ENCODE measurements around the gene NOTCH4.

The NOTCH4 gene

DNA sequence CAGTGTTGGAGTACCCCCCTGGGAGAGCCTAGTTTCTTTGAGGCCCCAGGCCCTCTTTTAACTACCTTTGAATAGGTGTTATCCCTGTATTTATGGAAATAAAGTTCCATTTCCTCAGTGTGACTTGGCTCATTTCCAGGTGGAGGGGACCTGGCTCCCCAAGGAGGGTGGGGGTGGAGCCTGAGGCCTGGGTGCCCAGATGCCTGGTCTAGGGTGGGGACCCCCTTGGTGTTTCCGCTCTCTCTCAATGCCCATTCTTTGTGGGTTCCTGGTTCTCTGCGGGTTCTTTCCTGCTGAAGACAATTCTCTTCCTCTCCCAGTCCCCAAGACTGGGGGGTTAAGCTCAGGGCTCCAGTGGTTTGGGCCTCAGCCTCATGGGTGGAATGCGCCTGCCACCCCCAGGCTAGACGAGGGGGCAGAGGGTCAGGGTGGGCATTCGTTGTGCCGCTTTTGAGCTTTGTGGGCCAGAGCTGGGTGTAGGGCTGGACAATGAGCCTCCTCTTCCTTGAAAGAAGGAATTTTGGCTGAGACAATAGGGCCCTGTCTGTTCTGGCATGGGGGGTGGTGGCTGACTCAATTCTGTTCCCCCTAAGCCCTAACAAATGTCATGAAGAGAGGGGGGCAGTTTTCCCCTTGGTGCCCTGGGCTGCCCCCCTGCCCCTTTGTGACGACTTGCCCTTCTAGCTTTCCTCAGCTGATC, 60.2 kb downstream of the NOTCH4 start:
- ATAC-seq (no peak), DNase-seq (no peak)

DNA sequence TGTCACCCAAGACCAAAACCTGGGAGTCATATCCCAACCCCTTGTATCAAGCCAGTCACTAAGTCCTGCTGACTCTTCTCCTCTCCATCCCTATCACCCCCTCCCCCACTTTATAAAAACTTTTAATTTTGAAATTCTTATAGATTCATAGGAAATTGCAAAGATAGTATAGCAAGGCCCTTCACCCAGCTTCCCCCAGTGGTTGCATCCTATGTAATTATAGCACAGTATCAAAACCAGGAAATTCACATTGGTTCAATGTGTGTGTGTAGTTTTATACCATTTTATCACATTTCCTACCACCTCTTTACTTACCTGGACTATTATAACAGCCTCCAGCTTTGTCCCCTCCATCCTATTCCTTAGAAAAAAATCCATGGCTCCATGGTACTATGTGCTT, 65.8 kb downstream of the NOTCH4 start:
- DNase-seq (no peak), ATAC-seq (no peak)

DNA sequence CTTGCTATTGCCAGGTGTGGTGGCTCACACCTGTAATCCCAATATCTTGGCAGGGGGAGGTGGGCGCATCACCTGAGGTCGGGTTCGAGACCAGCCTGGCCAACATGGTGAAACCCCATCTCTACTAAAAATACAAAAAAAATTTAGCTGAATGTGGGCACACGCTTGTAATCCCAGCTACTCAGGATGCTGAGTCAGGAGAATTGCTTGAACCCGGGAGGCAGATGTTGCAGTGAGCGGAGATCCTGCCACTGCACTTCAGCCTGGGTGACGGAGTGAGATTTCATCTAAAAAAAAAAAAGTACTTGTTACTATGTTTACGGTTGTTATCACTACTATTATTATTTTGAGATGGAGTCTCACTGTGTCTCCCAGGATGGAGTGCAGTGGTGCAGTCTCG, 67.0 kb downstream of the NOTCH4 start:
- ATAC-seq (no peak), DNase-seq (no peak)

DNA sequence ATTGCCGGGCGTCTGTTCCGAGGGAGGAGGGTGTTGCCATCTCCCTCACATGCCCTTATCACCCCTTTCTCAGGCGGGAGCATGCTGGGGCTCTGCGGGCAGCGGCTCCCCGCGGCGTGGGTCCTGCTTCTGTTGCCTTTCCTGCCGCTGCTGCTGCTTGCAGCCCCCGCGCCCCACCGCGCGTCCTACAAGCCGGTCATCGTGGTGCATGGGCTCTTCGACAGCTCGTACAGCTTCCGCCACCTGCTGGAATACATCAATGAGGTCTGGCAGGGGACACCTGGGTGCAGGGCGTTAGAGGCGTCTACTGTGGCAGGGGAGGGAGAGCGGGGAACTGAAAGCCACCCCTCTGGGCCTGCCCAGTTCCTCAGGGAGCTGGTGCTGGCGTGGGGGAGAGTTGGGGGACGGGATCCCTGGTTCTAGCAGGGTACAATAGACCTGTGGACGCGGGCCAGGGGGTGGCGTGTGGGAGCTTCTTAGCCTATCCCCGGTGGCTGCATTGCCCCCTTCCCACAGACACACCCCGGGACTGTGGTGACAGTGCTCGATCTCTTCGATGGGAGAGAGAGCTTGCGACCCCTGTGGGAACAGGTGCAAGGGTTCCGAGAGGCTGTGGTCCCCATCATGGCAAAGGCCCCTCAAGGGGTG, 69.2 kb downstream of the NOTCH4 start:
- peak; percentile 62 for ATAC-seq
- DNase-seq, result peak; percentile 62

DNA sequence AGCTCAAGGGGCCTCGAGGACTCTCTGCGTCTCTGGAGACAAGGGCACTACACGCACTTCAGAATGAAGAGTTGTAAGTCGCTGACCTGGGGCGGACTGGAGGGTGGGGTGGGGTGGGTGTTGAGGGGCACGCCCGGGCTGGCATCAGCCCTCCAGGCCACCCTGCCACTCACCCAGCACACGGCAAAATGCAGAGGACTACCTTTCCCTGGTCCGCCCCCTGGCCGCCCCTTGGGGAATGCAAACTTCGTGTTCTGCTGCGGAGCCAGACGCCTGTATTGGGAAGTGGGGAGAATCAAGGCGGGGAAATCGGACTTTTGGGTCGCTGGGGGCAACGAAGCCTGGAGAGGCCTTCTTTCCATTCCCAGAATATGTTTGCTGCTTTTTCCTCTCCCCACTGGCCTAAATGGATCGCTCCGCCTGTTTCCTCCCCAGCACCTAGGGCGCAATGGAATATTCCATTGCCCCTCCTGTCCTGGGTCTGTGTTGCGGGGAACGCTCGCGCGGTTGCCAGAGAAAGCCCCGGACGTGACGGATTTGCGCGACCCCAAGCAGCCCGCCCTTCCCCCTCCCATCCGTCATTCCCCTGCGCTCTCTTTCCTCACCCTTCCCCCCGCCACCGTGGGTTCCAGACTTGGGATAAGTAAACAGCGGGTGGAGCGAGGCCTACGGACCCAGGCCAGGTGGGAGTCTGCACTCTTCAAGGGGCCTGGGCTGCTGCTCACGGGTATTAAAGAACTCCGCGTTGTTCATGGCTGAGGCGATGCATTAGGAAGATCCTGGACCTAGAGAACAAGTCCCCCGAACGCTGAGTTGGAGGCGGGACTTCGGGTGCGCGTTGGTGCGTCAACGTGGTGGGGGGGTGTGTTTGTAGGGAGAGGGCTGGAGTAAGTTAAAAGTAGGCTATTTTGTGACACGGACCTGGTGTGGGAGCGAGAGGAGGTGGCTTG, 70.0 kb downstream of the NOTCH4 start, which contains the start of gene PPT2:
Gene PPT2, plus strand, starts transcription at position 578 of the 950 bp plus-strand sequence. CDS start 454 bp downstream, outside the sequence.
- ATAC-seq (peak; percentile 89), DNase-seq (peak; percentile 91)

DNA sequence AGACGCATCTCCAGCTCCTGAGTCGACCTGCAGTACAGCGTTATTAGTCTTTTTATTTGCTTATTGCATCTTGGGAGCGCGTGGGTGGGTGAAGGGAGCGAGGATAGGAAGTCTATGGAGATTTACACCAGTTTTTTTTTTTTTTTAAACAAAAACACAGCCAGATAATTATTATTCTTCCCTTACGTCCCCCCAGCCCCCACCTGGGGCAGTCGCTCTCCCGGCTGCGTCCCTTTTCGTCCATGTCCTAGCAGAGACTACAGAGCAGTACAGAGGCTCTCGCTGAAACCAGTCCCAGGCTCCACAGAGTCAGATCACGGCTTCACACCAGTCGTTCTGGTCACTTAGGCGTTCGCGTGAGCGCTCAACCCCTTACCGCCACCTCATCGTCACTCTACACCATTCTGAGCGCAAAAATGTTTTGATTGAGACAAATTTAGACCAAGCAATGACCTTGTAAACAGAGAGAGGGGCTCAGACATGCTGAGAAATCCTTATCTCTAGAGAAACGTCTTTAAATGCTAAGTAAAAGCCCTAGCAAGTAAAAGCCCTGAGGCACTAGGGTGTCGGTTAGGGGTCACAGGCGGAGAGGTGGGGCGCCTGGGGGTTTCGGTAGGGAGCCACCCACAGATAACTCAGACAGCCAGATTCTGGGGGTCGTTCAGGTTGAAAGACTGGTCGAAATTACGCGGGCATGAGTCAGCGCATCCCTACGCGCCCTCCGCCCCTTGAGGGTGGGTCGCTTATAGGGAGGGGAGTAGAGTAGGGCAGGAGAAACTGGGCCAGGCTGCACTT, 70.9 kb downstream of the NOTCH4 start:
- ATAC-seq (no peak), DNase-seq (peak; percentile 26)

DNA sequence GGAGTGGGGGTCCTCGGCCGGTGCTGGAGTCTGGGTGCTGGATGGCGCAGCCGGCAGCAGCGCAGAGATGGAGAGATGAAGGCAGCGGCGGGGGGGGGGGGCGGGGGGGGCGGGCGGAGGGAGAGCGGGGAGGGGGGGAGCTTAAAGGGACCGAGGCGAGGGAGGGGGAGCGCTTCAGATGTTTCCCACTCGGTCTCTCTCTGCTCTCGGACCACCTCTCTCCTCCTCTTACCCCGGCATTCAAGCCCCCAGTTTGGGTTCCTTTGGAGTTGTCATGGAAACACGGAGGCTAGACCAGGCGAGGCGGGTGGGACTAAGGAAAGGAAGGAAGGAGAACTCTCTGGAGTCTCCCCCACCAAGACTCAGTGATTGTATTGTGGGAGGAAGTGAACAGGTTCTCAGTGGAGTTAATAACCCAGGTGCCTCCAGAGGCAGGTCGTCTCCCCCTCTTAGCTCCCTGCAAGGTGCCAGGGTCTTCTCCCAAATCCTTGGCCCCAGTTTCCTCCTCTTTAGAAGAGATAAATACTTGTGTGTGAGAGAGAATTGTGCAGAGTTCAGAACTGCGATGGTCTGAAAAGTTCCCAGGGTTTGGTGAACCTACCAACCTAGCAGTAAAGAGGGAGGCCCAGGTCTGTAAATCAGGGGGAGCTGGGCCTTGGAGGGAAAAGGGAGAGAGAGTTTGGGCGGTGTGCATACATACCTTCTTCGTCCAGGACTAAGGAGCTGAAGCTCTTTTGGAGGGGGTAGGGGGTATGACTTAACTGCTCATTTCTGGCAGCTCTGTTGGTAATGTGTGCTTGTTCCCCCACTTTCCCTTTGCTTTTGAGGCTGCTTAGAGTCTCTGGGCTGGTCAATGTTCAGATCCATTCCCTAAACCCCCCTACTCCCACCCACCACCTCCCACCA, 71.8 kb downstream of the NOTCH4 start, which contains the start of gene PRRT1:
Gene PRRT1, minus strand, starts transcription at position 77 of the 906 bp plus-strand sequence. CDS start 112 bp downstream, outside the sequence.
- no peak for DNase-seq

DNA sequence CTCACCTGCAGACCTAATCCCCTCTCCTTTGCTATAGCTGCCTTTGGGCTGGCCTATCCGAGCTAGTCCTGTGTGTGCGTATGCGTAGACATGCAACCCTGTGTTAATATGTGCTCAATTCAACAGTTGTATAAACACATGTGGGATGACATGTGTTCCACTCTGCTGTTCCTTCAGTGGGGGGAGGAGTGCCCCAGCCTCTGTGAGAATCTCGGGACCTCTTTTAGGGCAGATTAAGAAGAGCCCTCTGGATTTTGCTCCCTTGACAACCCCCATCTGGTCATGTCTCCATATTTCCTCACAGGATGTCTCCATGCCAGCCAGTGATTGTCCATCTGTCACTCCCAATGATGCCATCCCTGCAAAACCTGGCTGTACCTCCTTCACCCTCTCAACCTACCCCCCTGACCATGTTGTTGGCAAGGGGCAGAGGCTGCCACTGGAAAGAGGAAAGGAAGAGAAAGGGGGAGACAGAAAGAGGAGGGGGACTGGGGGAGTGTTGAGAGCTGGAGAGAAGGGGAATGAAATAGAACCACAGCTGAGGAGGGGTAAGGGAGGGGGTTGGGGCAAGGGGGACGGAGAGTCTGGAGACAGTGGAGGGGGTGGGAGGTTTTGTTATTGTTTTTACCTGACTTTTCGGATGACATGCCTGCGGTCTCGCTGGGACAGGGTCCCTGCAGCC, 72.5 kb downstream of the NOTCH4 start:
- ATAC-seq (no peak), DNase-seq (no peak)

More for the DNA sequence above, 71.8 kb downstream of the NOTCH4 start, which contains the start of gene PRRT1:
- no peak for ATAC-seq

DNA sequence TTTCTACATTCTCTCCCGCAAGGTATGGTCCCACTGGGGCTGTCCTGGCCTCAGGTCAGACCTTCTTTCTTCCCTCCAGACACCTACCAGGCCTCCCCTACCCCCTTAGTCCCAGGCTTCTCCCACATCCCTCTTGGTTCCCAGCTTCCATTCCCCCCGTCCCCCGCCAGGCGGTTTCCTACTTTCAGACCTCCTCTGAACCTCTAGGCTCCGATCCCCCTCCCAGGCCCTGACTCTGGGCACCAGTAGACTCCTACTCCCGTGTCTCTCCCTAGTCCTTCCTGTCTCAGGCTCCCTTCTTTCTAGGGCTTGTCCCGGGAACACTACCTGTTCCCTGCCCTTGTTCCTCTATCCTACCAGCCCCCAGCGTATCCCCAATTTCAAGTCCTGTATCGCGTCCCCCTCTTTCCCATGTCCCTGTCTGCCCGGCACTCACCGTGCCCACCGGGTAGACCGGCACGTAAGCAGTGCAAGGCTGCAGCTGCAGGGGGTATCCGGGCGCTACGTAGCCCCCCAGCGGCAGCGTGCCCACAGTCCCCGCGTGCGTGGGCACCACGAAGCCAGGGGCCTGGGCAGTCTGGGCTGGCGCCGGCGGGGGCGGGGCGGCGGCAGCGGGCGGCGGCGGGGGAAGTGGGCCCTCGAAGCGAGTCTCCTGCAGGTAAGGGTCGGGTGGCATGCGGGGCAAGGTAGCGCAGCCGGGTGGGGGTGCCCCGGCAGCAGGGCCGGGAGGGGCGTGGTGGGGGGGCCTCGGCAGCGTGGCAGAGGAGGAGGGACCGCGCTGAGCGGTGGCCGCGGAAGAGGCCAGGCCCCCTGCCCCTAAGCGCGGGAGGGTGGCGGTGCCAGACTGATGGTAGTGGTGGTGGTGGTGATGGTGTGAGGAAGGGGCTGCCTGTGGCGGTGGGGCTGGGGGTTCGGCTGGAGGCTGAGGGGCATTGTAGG, 73.7 kb downstream of the NOTCH4 start:
- ATAC-seq, result no peak
- DNase-seq, result no peak

DNA sequence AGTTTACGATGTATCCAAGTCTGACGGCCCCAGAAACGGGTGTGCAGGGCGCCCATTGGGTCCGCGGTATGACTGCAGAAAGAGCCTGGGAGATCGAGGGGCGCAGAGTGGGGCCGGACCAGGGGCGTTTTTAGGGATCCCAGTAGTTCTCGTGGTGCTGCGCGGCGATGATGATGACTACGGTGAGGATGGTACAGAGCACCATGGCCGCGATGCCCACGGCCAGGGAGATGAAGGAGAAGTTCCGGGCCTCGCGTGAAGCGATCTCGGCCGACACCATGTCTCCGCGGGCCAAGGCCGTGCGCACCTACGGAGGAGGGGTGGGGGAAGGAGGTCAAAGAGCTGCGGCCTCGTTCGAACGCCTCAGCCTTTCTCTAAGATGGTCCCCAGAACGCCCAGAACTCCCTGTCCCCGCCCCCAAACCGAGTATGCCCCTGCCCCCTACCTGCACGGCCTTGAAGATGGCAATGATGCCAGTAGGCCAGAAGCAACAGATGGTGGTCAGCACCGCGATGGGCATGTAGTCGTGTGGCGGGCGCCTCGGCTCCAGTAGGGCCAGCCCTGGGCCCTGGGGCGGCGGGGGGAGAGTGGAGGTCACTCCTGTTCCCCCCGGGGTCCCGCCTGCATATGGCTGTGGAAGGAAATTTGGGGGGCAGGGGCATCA, 74.6 kb downstream of the NOTCH4 start:
- no peak for ATAC-seq

DNA sequence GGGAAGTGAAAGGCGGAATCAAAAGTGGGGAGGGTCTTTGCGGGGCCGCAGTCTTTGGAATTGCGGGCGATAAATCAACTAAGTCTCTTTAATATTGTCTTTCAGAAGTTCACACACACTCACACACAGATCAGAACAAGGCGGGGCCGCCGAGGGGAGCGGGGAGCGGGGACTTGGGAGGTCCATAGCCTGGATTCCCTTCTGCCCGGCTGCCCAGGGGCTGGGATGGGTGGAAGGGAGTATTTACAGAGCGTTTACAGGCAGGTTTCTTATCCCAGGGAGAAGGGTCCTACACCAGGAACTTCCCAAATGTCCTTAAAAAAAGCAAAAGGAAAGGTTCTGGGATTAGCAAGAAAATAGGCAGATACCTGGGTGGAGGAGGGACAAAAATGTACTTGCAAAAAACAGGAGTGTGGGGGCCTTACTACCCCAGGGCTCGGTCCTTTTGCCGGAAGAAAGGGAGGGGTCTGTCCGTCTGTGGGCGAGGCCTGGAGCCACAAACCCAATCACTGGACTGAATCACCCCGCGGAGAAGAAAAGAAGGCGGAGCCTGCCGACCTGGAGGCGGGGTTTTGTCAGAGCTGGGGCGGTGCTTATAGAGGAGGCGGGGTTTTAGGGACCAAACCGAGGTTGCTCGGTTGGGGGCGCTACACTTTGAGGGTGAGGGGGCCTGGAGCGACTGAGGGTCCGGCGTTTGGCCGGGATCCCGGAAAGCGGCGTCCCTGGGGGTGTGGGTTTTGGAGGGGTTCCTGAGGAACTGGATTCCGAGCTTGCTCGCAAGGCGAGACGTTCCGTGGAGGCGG, 75.4 kb downstream of the NOTCH4 start:
- ATAC-seq, result peak; percentile 35
- DNase-seq, result peak; percentile 80

More for the DNA sequence above, 74.6 kb downstream of the NOTCH4 start:
- DNase-seq, result no peak

DNA sequence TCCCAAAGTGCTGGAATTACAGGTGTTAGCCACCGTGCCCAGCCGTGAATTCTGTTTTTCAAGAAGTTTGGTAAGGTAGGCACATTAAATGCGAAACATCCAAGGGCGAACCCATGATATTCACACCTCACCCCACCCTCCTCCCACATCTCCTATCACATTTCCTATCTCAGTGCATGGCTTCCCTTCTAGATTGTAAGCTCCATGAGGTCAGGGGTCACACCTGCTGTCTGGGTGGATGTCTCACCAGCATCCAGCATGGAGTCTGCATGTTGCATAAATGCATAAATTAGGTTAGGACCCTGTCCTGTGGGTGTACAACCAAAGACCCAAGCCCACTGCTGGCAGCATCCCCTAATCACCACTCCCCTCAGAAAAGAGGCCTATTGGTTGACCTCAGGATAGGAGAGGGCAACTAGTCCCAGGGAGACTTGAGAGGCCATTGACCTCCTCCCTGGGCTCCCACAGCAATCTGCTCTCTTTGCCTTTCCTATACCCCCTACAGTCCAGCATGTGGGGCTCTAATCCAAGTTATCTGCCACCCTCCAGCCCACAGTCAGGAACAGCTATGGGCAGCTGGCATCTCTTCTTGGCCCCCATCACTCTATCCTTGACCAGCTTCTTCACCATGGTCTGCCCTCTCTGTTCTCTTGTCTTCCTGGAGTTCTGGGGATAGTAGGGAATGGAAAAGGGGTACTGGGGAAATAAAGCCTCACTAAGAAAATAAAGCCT, 76.3 kb downstream of the NOTCH4 start:
- no peak for DNase-seq
- no peak for ATAC-seq

DNA sequence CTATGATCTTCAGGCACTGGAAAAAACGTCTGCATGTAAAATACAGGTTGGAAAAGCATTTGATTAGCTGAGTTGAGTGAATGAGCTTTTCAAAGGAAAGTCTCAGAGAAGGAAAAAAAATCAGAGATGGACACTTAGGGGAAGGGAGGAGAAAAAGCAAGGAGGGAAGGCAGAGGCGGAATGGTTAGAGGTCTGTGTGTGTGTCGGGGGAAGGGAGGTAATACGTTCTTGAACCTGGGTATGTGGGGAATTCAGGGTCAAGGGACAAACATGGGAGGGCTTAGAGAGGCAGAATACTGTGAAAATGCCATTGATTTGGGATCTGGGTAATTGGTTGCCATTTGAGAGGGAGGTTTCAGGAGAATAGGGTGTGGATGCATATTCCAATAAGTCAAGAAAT, 77.2 kb downstream of the NOTCH4 start:
- ATAC-seq (no peak), DNase-seq (no peak)

DNA sequence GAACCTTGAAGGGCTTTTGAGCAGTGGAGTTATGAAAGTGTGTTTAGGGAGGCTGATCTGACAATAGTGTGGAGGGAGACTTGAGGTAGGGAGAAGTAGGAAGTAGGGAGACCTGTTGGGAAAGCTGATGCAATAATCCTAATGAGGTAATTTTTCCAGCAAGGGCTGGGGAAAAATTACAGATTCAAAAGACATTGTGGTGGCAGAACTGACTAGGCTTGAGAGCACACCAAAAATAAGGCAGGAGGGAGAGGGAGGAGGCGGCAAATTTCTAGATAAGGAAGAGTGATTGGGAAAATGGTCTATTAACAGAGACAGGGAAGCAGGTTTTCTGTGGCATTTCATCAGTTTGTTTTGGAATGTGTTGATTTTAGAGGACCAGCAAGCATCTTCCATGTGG, 77.6 kb downstream of the NOTCH4 start:
- no peak for ATAC-seq
- no peak for DNase-seq

All from stimulated activated naive CD8-positive, alpha-beta T cell treated with anti-CD3 and anti-CD28 coated beads, Interleukin-15, Interleukin-2, amounts not matched to agents 100 U/mL and 50 U/mL, for 24 hours (primary cell).